ENCODE data around the gene HTR1D. TPM values are rescaled to one million over a fixed set of nuclear protein-coding genes. Genes with fewer than 3 reads are reported as not detected.

The HTR1D gene
- polyA plus RNA-seq, 1 donor from 2014 or later: not detected

DNA sequence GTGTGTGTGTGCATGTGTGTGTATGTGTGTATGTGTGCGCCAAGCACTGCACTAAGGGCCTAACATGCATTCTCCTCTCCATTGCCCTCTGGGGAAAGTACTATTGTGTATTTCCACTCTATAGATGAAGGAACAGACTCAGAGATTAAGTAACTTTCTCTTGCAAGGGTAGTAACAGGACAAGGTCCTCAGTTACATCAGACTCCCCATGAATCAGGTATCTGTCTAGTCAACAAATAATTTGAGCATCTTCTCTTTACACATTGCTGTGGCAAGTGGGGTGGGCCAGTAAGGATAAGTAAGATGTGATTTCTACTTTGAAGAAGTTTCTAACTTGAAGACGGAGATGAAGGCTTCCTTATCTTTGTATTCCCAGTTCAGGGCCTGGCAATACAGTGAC is 5.0 kb upstream of the HTR1D start:
- Histone ChIP-seq H3F3A (ENCODE audit: insufficient read depth, low read length, poor library complexity, severe bottlenecking) (no peaks in the 10 kb centered on the region), H3K9ac (ENCODE audit: low read length) (no peak overlapping the region), H3K36me3 (ENCODE audit: insufficient read depth, low read length) (no peaks in the 10 kb centered on the region), H3K9me2 (ENCODE audit: insufficient read depth, low read length) (no peaks in the 10 kb centered on the region), H3K27me3 (ENCODE audit: insufficient read depth, low read depth, low read length) (peaks cover 17% of the 10 kb centered on the region), H4K20me1 (ENCODE audit: insufficient read depth) (no peaks in the 10 kb centered on the region), H3K27ac (ENCODE audit: low read length) (no peak overlapping the region), H3K79me2 (replicated peaks; ENCODE audit: insufficient read depth, low read length) (no peaks in the 10 kb centered on the region), H3K9me3 (ENCODE audit: low read length) (no peaks in the 10 kb centered on the region), H3K4me3 (ENCODE audit: low read length) (no peak overlapping the region), H3K4me2 (ENCODE audit: low read length) (no peak overlapping the region), H2AFZ (ENCODE audit: low read depth, low read length) (no peak overlapping the region)
- TF ChIP-seq SMC3 (conservative IDR thresholded peaks at IDR 0.05; ENCODE audit: poor library complexity): no peak
- TF ChIP-seq EZH2 (IDR thresholded peaks at IDR 0.05; ENCODE audit: borderline replicate concordance, insufficient read depth, low read length, poor library complexity, severe bottlenecking): no peak
- no peak for TF ChIP-seq EP300 (conservative IDR thresholded peaks at IDR 0.05; ENCODE audit: poor library complexity, severe bottlenecking)
- TF ChIP-seq MXI1 (conservative IDR thresholded peaks at IDR 0.05; ENCODE audit: poor library complexity, severe bottlenecking): no peak
- TF ChIP-seq, protein P1, sequence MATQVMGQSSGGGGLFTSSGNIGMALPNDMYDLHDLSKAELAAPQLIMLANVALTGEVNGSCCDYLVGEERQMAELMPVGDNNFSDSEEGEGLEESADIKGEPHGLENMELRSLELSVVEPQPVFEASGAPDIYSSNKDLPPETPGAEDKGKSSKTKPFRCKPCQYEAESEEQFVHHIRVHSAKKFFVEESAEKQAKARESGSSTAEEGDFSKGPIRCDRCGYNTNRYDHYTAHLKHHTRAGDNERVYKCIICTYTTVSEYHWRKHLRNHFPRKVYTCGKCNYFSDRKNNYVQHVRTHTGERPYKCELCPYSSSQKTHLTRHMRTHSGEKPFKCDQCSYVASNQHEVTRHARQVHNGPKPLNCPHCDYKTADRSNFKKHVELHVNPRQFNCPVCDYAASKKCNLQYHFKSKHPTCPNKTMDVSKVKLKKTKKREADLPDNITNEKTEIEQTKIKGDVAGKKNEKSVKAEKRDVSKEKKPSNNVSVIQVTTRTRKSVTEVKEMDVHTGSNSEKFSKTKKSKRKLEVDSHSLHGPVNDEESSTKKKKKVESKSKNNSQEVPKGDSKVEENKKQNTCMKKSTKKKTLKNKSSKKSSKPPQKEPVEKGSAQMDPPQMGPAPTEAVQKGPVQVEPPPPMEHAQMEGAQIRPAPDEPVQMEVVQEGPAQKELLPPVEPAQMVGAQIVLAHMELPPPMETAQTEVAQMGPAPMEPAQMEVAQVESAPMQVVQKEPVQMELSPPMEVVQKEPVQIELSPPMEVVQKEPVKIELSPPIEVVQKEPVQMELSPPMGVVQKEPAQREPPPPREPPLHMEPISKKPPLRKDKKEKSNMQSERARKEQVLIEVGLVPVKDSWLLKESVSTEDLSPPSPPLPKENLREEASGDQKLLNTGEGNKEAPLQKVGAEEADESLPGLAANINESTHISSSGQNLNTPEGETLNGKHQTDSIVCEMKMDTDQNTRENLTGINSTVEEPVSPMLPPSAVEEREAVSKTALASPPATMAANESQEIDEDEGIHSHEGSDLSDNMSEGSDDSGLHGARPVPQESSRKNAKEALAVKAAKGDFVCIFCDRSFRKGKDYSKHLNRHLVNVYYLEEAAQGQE (IDR thresholded peaks at IDR 0.05; ENCODE audit: borderline replicate concordance): no peak
- no peak for TF ChIP-seq POLR2AphosphoS5 (IDR thresholded peaks at IDR 0.05)
- TF ChIP-seq, protein P2, sequence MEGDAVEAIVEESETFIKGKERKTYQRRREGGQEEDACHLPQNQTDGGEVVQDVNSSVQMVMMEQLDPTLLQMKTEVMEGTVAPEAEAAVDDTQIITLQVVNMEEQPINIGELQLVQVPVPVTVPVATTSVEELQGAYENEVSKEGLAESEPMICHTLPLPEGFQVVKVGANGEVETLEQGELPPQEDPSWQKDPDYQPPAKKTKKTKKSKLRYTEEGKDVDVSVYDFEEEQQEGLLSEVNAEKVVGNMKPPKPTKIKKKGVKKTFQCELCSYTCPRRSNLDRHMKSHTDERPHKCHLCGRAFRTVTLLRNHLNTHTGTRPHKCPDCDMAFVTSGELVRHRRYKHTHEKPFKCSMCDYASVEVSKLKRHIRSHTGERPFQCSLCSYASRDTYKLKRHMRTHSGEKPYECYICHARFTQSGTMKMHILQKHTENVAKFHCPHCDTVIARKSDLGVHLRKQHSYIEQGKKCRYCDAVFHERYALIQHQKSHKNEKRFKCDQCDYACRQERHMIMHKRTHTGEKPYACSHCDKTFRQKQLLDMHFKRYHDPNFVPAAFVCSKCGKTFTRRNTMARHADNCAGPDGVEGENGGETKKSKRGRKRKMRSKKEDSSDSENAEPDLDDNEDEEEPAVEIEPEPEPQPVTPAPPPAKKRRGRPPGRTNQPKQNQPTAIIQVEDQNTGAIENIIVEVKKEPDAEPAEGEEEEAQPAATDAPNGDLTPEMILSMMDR (IDR thresholded peaks at IDR 0.05; ENCODE audit: poor library complexity, severe bottlenecking): no peak
- no peak for TF ChIP-seq RAD21 (conservative IDR thresholded peaks at IDR 0.05)

DNA sequence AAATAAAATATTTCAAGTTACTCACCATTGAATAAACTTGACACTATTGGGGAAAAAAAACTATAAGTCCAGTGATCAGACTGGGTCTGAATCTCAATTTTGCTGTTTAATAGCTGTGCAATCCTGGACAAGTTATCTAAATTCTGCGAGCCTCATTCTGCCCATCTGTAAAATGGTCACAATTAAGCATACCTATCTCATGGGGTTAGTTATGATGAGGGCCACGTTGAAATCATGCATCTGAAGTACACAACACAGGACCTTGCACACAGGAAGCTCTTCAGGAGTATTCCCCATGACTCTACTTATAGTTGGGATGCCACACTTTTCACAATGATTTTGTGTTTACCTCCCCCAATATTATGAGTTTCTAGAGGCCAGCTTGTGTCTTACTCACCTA is 3.8 kb upstream of the HTR1D start:
- no peak overlapping the region for H2AFZ ChIP-seq (ENCODE audit: low read depth, low read length)
- no peaks in the 10 kb centered on the region for H3F3A ChIP-seq (ENCODE audit: insufficient read depth, low read length, poor library complexity, severe bottlenecking)

More for the DNA sequence above, 3.8 kb upstream of the HTR1D start:
- Histone ChIP-seq H3K4me2 (ENCODE audit: low read length) (no peak overlapping the region), H3K79me2 (replicated peaks; ENCODE audit: insufficient read depth, low read length) (no peaks in the 10 kb centered on the region), H3K27me3 (ENCODE audit: insufficient read depth, low read depth, low read length) (peaks cover 30% of the 10 kb centered on the region), H3K36me3 (ENCODE audit: insufficient read depth, low read length) (no peaks in the 10 kb centered on the region), H3K9ac (ENCODE audit: low read length) (no peak overlapping the region), H4K20me1 (ENCODE audit: insufficient read depth) (no peaks in the 10 kb centered on the region), H3K4me3 (ENCODE audit: low read length) (no peak overlapping the region), H3K27ac (ENCODE audit: low read length) (no peak overlapping the region), H3K9me3 (ENCODE audit: low read length) (no peaks in the 10 kb centered on the region), H3K9me2 (ENCODE audit: insufficient read depth, low read length) (no peaks in the 10 kb centered on the region)
- TF ChIP-seq EZH2 (IDR thresholded peaks at IDR 0.05; ENCODE audit: borderline replicate concordance, insufficient read depth, low read length, poor library complexity, severe bottlenecking): no peak
- TF ChIP-seq, protein P2 (IDR thresholded peaks at IDR 0.05; ENCODE audit: poor library complexity, severe bottlenecking): no peak
- no peak for TF ChIP-seq EP300 (conservative IDR thresholded peaks at IDR 0.05; ENCODE audit: poor library complexity, severe bottlenecking)
- TF ChIP-seq RAD21 (conservative IDR thresholded peaks at IDR 0.05): no peak
- TF ChIP-seq, protein P1 (IDR thresholded peaks at IDR 0.05; ENCODE audit: borderline replicate concordance): no peak
- no peak for TF ChIP-seq SMC3 (conservative IDR thresholded peaks at IDR 0.05; ENCODE audit: poor library complexity)
- TF ChIP-seq TAF1 (IDR thresholded peaks at IDR 0.05; ENCODE audit: low read depth): no peak
- TF ChIP-seq MXI1 (conservative IDR thresholded peaks at IDR 0.05; ENCODE audit: poor library complexity, severe bottlenecking): no peak
- TF ChIP-seq POLR2AphosphoS5 (IDR thresholded peaks at IDR 0.05): no peak
